ENCODE data around the gene KIF13A. TPM values are rescaled to one million over a fixed set of nuclear protein-coding genes. Genes with fewer than 3 reads are reported as not detected.

The KIF13A gene
- total RNA-seq, 1 donor, result 86.8 TPM

- TF ChIP-seq CTCF (IDR thresholded peaks at IDR 0.05; ENCODE audit: insufficient read depth, low read length), result no peak
- H3K4me3 ChIP-seq (ENCODE audit: low read depth, low read length), result no peak overlapping the region
- no peak for DNase-seq (ENCODE audit: low read depth)
Observed at GRCh38 chr6:17835784-17836183, 151.7 kb downstream of the KIF13A start.

DNA sequence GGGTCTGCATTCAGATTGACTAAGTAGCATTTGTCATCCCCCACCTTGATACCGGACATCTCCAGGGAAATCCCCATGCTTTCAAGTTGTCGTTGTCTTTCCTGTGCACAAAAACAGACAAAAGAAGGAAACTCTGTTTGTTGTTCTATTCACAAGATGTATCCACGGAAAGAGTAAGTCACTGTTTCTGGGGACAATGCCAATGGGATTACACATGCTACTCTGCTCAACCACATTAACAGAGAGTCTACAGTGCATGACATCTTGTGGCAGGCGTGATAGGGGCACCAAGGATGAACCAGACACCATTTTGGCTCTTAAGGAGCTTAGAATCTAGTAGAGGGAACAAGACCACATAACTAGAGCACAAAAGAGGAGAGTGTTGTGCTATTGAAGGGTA, 156.3 kb downstream of the KIF13A start:
- peak; percentile 86 for DNase-seq (ENCODE audit: low read depth)
- no peak for TF ChIP-seq CTCF (IDR thresholded peaks at IDR 0.05; ENCODE audit: insufficient read depth, low read length)

GRCh38 chr6:17829905-17830304, 157.5 kb downstream of the KIF13A start:
- H3K4me3 ChIP-seq (ENCODE audit: low read depth, low read length), result no peak overlapping the region
- DNase-seq (ENCODE audit: low read depth), result no peak
- no peak for TF ChIP-seq CTCF (IDR thresholded peaks at IDR 0.05; ENCODE audit: insufficient read depth, low read length)

More for the DNA sequence above, 156.3 kb downstream of the KIF13A start:
- H3K4me3 ChIP-seq (ENCODE audit: low read depth, low read length), result no peak overlapping the region

DNA sequence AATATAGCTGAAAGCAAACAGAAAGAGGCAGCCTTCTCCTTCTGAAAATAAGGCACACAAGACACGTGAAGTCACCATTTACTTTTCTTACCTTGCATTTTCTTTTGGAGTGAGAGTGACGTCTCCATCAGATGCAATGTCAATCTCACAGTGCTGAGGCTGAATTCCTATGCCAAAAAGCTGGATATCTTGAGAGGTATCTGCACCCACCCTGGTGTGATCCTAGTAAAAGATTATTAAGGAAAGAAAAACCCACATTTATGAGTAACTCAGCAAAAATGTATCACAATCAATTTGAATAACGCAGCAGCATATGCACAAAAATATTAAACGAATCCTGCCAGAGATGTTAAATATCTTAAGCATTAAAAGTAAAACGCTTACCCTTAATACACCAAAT, 159.3 kb downstream of the KIF13A start:
- DNase-seq (ENCODE audit: low read depth), result no peak
- no peak overlapping the region for H3K4me3 ChIP-seq (ENCODE audit: low read depth, low read length)
- TF ChIP-seq CTCF (IDR thresholded peaks at IDR 0.05; ENCODE audit: insufficient read depth, low read length), result no peak

DNA sequence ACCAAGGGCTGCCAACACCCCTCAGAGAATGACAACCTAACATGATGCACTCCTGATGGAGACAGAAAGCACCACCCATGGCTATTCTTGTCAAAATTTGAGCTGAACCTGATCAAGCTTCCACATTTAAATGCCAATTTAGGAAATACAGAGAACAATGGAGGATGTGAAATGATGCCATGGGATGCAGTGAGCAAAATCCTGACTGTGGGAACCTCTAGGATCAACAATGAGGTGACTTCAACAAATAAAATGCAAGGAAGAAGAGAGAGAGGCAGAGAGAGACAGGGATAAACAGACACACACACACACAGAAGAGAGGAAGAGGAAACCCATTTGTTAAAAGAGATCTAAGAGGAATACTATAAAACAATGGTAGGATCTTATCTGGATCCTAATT, 161.1 kb downstream of the KIF13A start:
- no peak for TF ChIP-seq CTCF (IDR thresholded peaks at IDR 0.05; ENCODE audit: insufficient read depth, low read length)
- DNase-seq (ENCODE audit: low read depth), result no peak

GRCh38 chr6:17820055-17820454, 167.4 kb downstream of the KIF13A start:
- no peak for TF ChIP-seq CTCF (IDR thresholded peaks at IDR 0.05; ENCODE audit: insufficient read depth, low read length)
- no peak for DNase-seq (ENCODE audit: low read depth)
- H3K4me3 ChIP-seq (ENCODE audit: low read depth, low read length), result no peak overlapping the region

More for the DNA sequence above, 161.1 kb downstream of the KIF13A start:
- H3K4me3 ChIP-seq (ENCODE audit: low read depth, low read length), result no peak overlapping the region

DNA sequence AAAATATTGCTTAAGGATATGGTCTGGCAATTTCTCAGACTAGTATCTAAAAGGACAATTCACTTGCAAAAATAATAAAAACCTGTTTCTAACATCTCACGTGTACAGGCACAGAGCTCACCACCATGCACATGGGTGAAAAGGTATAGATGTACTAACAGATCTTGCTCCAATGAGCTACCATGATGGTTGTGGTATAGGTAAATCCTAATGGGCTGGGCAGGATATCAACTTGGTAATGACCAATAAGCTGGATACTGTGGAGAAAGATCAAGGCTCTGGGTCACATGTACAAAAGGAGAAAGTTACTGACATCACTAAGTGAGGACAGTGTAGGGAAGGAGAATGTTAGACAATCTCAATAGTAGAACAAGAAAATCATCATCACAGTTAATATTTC, 169.7 kb downstream of the KIF13A start:
- no peak for TF ChIP-seq CTCF (IDR thresholded peaks at IDR 0.05; ENCODE audit: insufficient read depth, low read length)
- no peak for DNase-seq (ENCODE audit: low read depth)
- H3K4me3 ChIP-seq (ENCODE audit: low read depth, low read length), result no peak overlapping the region
